Measurements from ENCODE around the gene TMEM198.

DNA sequence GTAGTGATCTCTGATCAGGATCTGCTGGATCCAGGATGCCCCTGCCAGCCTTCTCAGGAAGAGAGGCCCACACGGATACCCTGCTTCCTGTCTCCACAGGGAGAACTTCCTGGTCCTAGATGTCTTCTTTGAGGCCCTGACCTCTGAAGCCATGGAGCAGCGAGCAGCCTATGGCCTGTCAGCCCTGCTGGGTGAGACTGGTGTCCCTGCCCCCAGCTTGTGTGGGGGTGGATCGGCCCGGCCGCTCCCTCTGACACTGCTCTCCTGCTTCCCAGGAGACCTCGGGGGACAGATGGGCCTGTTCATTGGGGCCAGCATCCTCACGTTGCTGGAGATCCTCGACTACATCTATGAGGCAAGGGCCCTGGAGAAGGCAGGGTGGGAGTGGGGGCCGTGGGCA lies 6.9 kb upstream of the TMEM198 start:
- TF ChIP-seq, protein P1, sequence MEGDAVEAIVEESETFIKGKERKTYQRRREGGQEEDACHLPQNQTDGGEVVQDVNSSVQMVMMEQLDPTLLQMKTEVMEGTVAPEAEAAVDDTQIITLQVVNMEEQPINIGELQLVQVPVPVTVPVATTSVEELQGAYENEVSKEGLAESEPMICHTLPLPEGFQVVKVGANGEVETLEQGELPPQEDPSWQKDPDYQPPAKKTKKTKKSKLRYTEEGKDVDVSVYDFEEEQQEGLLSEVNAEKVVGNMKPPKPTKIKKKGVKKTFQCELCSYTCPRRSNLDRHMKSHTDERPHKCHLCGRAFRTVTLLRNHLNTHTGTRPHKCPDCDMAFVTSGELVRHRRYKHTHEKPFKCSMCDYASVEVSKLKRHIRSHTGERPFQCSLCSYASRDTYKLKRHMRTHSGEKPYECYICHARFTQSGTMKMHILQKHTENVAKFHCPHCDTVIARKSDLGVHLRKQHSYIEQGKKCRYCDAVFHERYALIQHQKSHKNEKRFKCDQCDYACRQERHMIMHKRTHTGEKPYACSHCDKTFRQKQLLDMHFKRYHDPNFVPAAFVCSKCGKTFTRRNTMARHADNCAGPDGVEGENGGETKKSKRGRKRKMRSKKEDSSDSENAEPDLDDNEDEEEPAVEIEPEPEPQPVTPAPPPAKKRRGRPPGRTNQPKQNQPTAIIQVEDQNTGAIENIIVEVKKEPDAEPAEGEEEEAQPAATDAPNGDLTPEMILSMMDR (conservative IDR thresholded peaks at IDR 0.05 in 1 of 2, IDR thresholded peaks at IDR 0.05 in 1 of 2; ENCODE audit: extremely low read depth in 1 of 2, insufficient read depth in 1 of 2, low read depth in 1 of 2, low read length in 2 of 2) = no peak
- TF ChIP-seq EZH2 (IDR thresholded peaks at IDR 0.05; ENCODE audit: borderline replicate concordance, low read length) = no peak
